C4-2B (cell line): ENCODE results near the gene FUT7.
"Not testable (repeated sequence)": the region's sequence is repeated elsewhere in the genome, so short reads cannot be mapped to it uniquely, and the experiment has no call there.

Experiments
- H3K27ac ChIP-seq: fragments of 450-650 bp; 2 replicates; pipeline ENCODE4 v1.5.1; 2017
- ZFX ChIP-seq: fragments of 450-650 bp; IDR thresholded peaks from 2 replicates; pipeline ENCODE4 v1.6.1; 2017
- TF ChIP-seq, protein P1 (sequence below): fragments of 450-650 bp; conservative IDR thresholded peaks from 2 replicates; pipeline ENCODE4 v1.5.1; 2017; ENCODE audit warnings: mild to moderate bottlenecking

FUT7 gene

DNA sequence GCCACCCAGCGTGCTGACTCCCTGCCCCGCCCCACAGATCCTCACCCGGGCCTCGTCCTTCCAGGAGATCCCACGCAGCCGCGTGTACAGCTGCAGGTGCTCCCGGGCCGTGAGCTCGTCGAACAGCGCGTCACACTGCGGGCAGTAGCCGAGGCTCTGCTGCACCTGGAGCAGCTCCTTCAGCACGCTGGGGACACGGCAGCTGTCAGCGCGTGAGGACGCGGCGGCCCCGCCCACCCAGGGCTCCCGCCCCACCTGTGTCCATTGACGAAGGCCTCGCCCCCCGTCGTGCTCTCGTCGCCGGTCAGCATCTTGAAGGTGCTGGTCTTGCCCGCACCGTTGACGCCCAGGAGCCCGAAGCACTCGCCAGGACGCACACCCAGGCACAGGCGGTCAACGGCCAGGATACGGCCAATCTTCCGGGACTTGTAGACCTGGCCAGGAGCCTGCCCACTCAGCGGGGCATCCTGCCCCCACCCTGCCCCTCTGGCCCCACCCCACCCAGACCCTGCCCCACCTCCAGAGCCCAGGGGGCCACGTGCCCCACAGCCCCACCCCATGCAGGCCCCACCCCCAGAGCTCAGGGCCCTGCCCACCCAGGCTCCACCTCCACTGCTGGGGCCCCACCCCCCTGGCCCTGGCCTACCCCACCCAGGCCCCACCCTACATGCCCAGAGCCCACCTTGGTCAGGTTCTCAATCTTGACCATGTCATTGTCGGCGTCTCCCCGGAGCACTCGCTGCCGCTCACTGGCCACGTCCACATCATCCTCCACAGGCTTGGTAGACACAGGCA, 21.8 kb downstream of the FUT7 start:
- TF ChIP-seq, protein P1, sequence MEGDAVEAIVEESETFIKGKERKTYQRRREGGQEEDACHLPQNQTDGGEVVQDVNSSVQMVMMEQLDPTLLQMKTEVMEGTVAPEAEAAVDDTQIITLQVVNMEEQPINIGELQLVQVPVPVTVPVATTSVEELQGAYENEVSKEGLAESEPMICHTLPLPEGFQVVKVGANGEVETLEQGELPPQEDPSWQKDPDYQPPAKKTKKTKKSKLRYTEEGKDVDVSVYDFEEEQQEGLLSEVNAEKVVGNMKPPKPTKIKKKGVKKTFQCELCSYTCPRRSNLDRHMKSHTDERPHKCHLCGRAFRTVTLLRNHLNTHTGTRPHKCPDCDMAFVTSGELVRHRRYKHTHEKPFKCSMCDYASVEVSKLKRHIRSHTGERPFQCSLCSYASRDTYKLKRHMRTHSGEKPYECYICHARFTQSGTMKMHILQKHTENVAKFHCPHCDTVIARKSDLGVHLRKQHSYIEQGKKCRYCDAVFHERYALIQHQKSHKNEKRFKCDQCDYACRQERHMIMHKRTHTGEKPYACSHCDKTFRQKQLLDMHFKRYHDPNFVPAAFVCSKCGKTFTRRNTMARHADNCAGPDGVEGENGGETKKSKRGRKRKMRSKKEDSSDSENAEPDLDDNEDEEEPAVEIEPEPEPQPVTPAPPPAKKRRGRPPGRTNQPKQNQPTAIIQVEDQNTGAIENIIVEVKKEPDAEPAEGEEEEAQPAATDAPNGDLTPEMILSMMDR = no peak
- TF ChIP-seq ZFX = no peak

DNA sequence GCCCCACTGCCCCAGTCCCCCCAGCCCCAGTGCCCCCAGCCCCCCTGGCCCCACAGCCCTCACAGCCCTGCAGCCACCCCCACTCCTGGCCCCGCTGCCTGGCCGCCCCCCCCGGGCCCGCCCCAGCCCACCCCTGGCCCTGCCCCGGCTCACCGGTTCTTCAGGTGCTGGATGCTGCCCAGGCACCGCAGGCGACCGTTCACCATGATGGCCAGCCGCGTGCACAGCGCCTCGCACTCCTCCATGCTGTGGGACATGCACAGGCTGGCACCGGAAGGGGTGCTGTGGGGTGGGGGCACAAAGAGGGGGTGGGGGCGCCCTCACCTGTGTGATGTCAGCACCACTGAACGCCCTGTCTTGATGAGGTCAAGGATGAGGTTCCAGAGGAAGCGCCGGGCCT, 22.7 kb downstream of the FUT7 start:
- TF ChIP-seq ZFX = no peak
- TF ChIP-seq, protein P1 = no peak
- no peak overlapping the region for H3K27ac ChIP-seq

More for the DNA sequence above, 21.8 kb downstream of the FUT7 start:
- H3K27ac ChIP-seq = no peak overlapping the region

- TF ChIP-seq, protein P1 = no peak
- no peak for TF ChIP-seq ZFX
- no peak overlapping the region for H3K27ac ChIP-seq
Observed at GRCh38 chr9:137008312-137008711, 23.6 kb downstream of the FUT7 start.

GRCh38 chr9:137007816-137008270, 24.0 kb downstream of the FUT7 start:
- TF ChIP-seq ZFX = no peak
- TF ChIP-seq, protein P1 = no peak
- H3K27ac ChIP-seq = no peak overlapping the region

DNA sequence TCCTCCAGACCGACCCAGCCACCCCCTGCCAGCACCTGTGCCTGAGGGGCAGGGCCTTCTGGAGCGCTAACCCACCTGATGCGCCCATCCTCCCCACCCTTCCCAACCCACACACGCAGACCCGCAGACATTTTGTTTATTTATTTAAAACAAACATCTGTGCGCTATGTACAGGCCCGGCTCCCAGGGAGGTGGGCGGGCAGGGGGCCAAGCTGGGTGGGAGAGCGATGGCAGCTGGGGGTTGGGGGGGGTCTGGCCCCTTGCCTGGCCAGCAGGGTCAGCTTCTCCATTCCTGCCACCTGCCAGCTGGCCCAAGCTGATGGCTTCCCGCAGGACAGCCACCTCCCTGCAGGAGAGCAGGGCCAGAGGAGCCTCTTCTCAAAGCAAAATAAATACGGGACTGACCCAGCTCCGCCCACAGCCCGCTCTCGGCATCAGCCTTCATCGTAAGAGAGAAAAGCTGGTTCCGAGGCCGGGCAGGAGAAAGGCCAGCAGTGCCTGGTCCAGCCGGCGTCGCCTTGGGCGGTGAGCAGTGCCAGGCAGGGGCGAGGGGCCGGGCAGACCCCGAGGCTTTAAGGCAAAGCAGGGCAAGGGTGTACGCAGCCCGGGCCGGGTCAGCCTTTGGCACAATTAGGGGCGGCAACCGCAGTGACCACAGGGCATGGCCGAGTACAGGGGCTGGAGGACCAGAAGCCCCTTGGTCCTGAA, 24.6 kb downstream of the FUT7 start:
- H3K27ac ChIP-seq = no peak overlapping the region

DNA sequence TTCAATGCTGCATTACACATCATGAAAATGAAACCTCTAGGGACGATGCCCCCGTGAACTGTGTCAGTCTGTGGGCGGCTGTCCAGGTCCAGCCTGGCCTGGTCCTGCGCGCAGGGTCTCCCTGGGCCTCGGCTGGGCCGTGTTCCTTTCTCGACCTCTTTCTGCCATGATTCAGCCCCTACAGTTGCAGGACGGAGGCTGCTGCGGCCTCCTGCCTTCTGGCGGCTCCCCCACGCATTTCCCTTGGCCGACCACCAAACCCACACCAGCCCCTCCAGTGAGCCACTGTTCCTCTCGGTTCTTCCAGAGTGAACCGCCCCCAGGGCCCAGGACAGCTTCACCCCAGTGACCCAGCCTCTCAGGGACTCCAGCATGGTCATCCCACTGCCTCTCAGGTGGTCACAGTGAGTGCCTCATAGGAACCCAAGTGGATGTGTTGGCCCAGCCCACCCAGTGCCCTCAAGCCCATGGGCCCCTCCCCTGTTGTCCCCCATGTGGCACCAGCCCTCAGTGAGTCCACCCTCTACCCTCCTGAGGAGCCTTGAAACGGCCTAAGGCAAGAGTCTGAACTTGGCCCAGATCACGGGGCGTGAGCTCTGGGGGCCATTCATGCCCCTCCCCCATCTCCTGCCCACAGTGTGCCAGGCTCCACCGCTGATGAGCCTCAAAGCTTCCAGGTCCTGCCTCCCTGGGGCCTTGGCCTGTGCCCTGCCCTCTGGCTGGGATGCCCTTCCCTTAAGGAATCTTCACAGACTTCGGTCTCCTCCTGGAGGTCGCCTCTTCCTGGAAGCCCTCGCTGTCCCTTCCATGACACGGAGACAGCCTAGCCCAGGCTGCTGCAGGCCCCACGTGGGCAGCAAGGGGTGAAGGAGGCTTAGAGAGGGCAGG, 25.5 kb downstream of the FUT7 start:
- no peak overlapping the region for H3K27ac ChIP-seq
- TF ChIP-seq, protein P1 = no peak
- TF ChIP-seq ZFX = no peak

More for the DNA sequence above, 24.6 kb downstream of the FUT7 start:
- TF ChIP-seq, protein P1 = no peak
- no peak for TF ChIP-seq ZFX

GRCh38 chr9:137004285-137004684, 27.6 kb downstream of the FUT7 start:
- H3K27ac ChIP-seq = not testable (repeated sequence)
